Ishikawa (cell line): Measurements from ENCODE around the gene ZNF680.
A peak's percentile ranks its signal among the peaks of the same experiment; 100 is the strongest.

Experiments used
- CEBPB ChIP-seq: IDR thresholded peaks from 2 replicates; pipeline ENCODE4 v1.6.1; 2012
- CREB1 ChIP-seq: IDR thresholded peaks from 2 replicates; pipeline ENCODE4 v1.6.1; 2012; ENCODE audit warnings: low read depth
- EP300 ChIP-seq: IDR thresholded peaks from 2 replicates; pipeline ENCODE4 v1.6.1; 2012; ENCODE audit warnings: borderline replicate concordance
- MAX ChIP-seq: IDR thresholded peaks from 2 replicates; pipeline ENCODE4 v1.6.1; 2012
- NFIC ChIP-seq: IDR thresholded peaks from 2 replicates; pipeline ENCODE4 v1.6.1; 2012
- RAD21 ChIP-seq: IDR thresholded peaks from 2 replicates; pipeline ENCODE4 v1.6.1; 2012; ENCODE audit warnings: low read depth
- TAF1 ChIP-seq: IDR thresholded peaks from 2 replicates; pipeline ENCODE4 v1.6.1; 2012; ENCODE audit warnings: low read depth, mild to moderate bottlenecking
- TEAD4 ChIP-seq: IDR thresholded peaks from 2 replicates; pipeline ENCODE4 v1.6.1; 2012
- USF1 ChIP-seq: IDR thresholded peaks from 2 replicates; pipeline ENCODE4 v1.6.1; 2012
- YY1 ChIP-seq: IDR thresholded peaks from 2 replicates; pipeline ENCODE4 v1.6.1; 2012; ENCODE audit warnings: low read depth
- ZBTB7A ChIP-seq: IDR thresholded peaks from 2 replicates; pipeline ENCODE4 v1.6.1; 2012; ENCODE audit warnings: low read depth

DNA sequence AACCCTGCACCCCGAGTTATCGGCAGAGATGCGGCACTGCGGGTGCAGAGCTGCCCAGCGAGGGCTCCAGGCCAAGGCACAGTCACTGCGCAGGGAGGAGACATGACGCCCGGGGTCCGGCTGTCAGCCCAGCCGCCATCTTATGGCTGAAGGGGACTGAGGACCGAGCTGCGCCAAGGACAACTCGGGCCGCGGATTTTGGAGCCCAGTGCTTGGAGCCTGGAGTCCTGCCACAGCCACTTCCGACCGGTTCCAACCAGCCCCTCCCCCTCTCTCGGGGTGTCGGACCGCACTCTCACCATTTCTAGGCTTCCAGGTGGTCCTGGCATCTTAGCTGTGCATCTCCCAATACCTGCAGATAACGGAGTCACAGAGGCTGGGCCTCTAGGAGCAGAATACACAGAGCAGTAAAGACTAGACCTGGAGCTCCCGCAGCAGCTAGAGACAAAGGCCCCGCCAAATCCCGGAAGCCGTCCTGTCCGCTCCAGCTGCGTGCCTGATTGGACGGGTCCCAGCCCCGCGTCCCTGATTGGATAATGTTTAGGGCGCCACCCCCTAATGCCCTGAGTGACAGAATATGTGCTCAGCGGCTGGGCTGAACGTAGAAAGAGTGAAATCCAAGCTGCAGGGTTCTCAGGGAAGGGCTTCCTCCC, at the start of gene ZNF680:
- TF ChIP-seq CEBPB (no peak), CREB1 (no peak), YY1 (peak; percentile 73), EP300 (no peak), NFIC (no peak), RAD21 (no peak), TEAD4 (no peak), TAF1 (peak; percentile 71), MAX (no peak), USF1 (no peak), ZBTB7A (no peak)
